ENCODE measurements around the gene RPRM. TPM values are rescaled to one million over a fixed set of nuclear protein-coding genes. Genes with fewer than 3 reads are reported as not detected.

Gene RPRM
- total and polyA plus RNA-seq, 10 of the 15 experiments (the other 5 are each of a cell fraction or from before 2014, with no cell fraction given), result 0.06 to 0.37 (median 0.11) TPM; not detected in 7

DNA sequence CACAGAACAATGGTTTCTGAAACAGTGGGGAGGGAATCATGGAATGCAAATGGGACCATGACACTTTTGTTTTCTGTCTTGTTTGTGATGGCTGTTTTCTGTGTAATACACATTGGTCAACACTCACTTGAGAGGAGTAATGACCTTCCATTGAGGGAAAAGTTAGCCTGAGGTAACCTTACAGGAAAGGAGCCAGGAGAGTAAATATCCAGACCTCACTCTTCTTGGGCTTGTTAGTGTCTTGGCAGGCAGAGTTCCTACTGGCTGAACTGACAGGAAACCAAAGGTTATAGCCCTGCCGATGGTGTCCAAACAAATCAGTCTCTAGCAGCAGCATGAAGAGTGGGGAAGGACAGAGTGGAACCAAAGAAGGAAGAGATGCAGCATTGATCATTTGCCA lies 17.2 kb upstream of the RPRM start:
- in situ Hi-C loops (cut with MboI), result no loop called here
- ATAC-seq (no peak), DNase-seq (ENCODE audit: low read depth, low spot score) (no peak), FAIRE-seq (no peak)
- intact Hi-C loops (cut with micrococcal nuclease; ENCODE audit: unreplicated experiment), result no loop called here
- BruUV-seq (replicated peaks), result no TSS peak
- ChIA-PET RAD21 (ENCODE audit: unreplicated experiment) (no interaction called here), SMC1A (ENCODE audit: uncharacterized antibody, unreplicated experiment) (no interaction called here), POLR2A (no interaction called here), CTCF (no interaction called here)
- H3K79me2 ChIP-seq (ENCODE audit: control insufficient read depth, insufficient read depth, low read length), result no peaks in the 10 kb centered on the region
- H3K9me3 ChIP-seq (replicated peaks; ENCODE audit: control insufficient read depth, insufficient read depth, low read length), result no peaks in the 10 kb centered on the region
- WGBS (ENCODE audit: insufficient coverage, insufficient replicate concordance, low lambda C conversion rate, missing lambda C conversion rate), result 0% methylated on average over 1 of the region's 1 CpG
- H3K4me3 ChIP-seq, result no peak overlapping the region
- no peak for TF ChIP-seq KAT2A (conservative IDR thresholded peaks at IDR 0.05; ENCODE audit: control insufficient read depth, low read depth, low read length)
- no peak for TF ChIP-seq ZNF207 (IDR thresholded peaks at IDR 0.05; ENCODE audit: borderline replicate concordance)
- TF ChIP-seq, protein P1, sequence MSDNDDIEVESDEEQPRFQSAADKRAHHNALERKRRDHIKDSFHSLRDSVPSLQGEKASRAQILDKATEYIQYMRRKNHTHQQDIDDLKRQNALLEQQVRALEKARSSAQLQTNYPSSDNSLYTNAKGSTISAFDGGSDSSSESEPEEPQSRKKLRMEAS (IDR thresholded peaks at IDR 0.05; ENCODE audit: low read depth, low read length), result no peak
- TF ChIP-seq, protein P2, sequence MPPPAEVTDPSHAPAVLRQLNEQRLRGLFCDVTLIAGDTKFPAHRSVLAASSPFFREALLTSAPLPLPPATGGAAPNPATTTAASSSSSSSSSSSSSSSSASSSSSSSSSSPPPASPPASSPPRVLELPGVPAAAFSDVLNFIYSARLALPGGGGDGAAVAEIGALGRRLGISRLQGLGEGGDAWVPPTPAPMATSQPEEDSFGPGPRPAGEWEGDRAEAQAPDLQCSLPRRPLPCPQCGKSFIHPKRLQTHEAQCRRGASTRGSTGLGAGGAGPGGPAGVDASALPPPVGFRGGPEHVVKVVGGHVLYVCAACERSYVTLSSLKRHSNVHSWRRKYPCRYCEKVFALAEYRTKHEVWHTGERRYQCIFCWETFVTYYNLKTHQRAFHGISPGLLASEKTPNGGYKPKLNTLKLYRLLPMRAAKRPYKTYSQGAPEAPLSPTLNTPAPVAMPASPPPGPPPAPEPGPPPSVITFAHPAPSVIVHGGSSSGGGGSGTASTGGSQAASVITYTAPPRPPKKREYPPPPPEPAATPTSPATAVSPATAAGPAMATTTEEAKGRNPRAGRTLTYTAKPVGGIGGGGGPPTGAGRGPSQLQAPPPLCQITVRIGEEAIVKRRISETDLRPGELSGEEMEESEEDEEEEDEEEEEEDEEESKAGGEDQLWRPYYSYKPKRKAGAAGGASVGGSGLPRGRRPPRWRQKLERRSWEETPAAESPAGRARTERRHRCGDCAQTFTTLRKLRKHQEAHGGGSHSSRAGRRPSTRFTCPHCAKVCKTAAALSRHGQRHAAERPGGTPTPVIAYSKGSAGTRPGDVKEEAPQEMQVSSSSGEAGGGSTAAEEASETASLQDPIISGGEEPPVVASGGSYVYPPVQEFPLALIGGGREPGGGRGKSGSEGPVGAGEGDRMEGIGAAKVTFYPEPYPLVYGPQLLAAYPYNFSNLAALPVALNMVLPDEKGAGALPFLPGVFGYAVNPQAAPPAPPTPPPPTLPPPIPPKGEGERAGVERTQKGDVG (CRISPR knock-in tag; IDR thresholded peaks at IDR 0.05), result no peak
- no peak for TF ChIP-seq SMC3 (IDR thresholded peaks at IDR 0.05; ENCODE audit: borderline replicate concordance, low read length)
- TF ChIP-seq SMAD1 (IDR thresholded peaks at IDR 0.05; ENCODE audit: low read depth, partially characterized antibody), result no peak
- no peak for TF ChIP-seq NFYB (IDR thresholded peaks at IDR 0.05; ENCODE audit: insufficient read depth, low read depth, low read length)
- TF ChIP-seq FOXM1 (IDR thresholded peaks at IDR 0.05; ENCODE audit: low read depth, low read length), result no peak
- TF ChIP-seq KLF5 (IDR thresholded peaks at IDR 0.05; ENCODE audit: partially characterized antibody), result no peak
- H3K27ac ChIP-seq (ENCODE audit: control insufficient read depth, insufficient read depth), result no peak overlapping the region
- no peak overlapping the region for H3K9ac ChIP-seq (ENCODE audit: control insufficient read depth, insufficient read depth, low read length)
- H3K4me2 ChIP-seq (ENCODE audit: control insufficient read depth, insufficient read depth), result no peak overlapping the region
- H3K27me3 ChIP-seq (replicated peaks in 1 of 2; ENCODE audit: control insufficient read depth in 2 of 2, insufficient read depth in 2 of 2, low read length in 1 of 2), result no peaks in the 10 kb centered on the region
- no peaks in the 10 kb centered on the region for H3K36me3 ChIP-seq (ENCODE audit: control insufficient read depth in 2 of 2, insufficient read depth in 2 of 2, low read length in 1 of 2)
- no peaks in the 10 kb centered on the region for H4K20me1 ChIP-seq (ENCODE audit: control insufficient read depth, insufficient read depth)
- H2AFZ ChIP-seq (ENCODE audit: control insufficient read depth, low read depth, low read length), result no peak overlapping the region
- no peaks in the 10 kb centered on the region for H3K4me1 ChIP-seq (ENCODE audit: control insufficient read depth, insufficient read depth, low read length)
